Middle frontal gyrus (tissue), 1 donor: ENCODE results near the gene FMNL2.

Source experiments
- DNase-seq: peaks from one replicate; pipeline ENCODE4 v3.0.0-alpha.2; 2015; ENCODE audit warnings: low spot score; ENCODE audit errors: extremely low spot score

The FMNL2 gene

GRCh38 chr2:152580714-152581113 is 245.7 kb downstream of the FMNL2 start:
- DNase-seq = no peak

- DNase-seq = no peak
These were observed 246.4 kb downstream of the FMNL2 start for GRCh38 chr2:152581360-152581759.

- no peak for DNase-seq
These were observed 247.1 kb downstream of the FMNL2 start for GRCh38 chr2:152582081-152582480.

GRCh38 chr2:152583512-152584229 is 248.7 kb downstream of the FMNL2 start:
- no peak for DNase-seq

GRCh38 chr2:152584301-152584700 is 249.3 kb downstream of the FMNL2 start:
- no peak for DNase-seq

GRCh38 chr2:152585830-152586484 is 251.0 kb downstream of the FMNL2 start:
- no peak for DNase-seq

GRCh38 chr2:152587187-152587947 is 252.4 kb downstream of the FMNL2 start:
- DNase-seq = no peak

GRCh38 chr2:152588998-152589397 is 254.0 kb downstream of the FMNL2 start:
- no peak for DNase-seq

- no peak for DNase-seq
These were observed 259.2 kb downstream of the FMNL2 start for GRCh38 chr2:152594022-152594766.

GRCh38 chr2:152594792-152595191 is 259.8 kb downstream of the FMNL2 start:
- no peak for DNase-seq

GRCh38 chr2:152598975-152599759 is 264.2 kb downstream of the FMNL2 start:
- no peak for DNase-seq

- DNase-seq = no peak
These were observed 265.2 kb downstream of the FMNL2 start for GRCh38 chr2:152600051-152600657.

- DNase-seq = no peak
These were observed 265.7 kb downstream of the FMNL2 start for GRCh38 chr2:152600697-152601096.

GRCh38 chr2:152602750-152603149 is 267.8 kb downstream of the FMNL2 start:
- DNase-seq = no peak

- no peak for DNase-seq
These were observed 268.2 kb downstream of the FMNL2 start for GRCh38 chr2:152603166-152603565.

- DNase-seq = no peak
These were observed 271.1 kb downstream of the FMNL2 start for GRCh38 chr2:152606081-152606480.

GRCh38 chr2:152606941-152607340 is 272.0 kb downstream of the FMNL2 start:
- no peak for DNase-seq

- no peak for DNase-seq
These were observed 272.9 kb downstream of the FMNL2 start for GRCh38 chr2:152607793-152608300.

- no peak for DNase-seq
These were observed 274.2 kb downstream of the FMNL2 start for GRCh38 chr2:152609154-152609553.

GRCh38 chr2:152609699-152610098 is 274.7 kb downstream of the FMNL2 start:
- DNase-seq = no peak
